ENCODE results near the gene PUSL1.

Gene PUSL1

GRCh38 chr1:1325288-1326074 is 17.1 kb downstream of the PUSL1 start:
- no peak for DNase-seq

- no peak for DNase-seq
Measured at GRCh38 chr1:1326075-1326605, 17.7 kb downstream of the PUSL1 start.

GRCh38 chr1:1327291-1327690 is 18.9 kb downstream of the PUSL1 start:
- no peak for DNase-seq

- no peak for DNase-seq
Measured at GRCh38 chr1:1328254-1328653, 19.9 kb downstream of the PUSL1 start.

- no peak for DNase-seq
Measured at GRCh38 chr1:1329304-1330210, 21.2 kb downstream of the PUSL1 start.

- DNase-seq, result no peak
Measured at GRCh38 chr1:1330366-1331067, 22.1 kb downstream of the PUSL1 start.

GRCh38 chr1:1331068-1331965 is 22.9 kb downstream of the PUSL1 start, which contains the start of gene TAS1R3:
Gene TAS1R3, plus strand, starts transcription at chr1:1331280. Its CDS starts 66 bp downstream, at chr1:1331346.
- DNase-seq, result no peak

- DNase-seq, result no peak
Measured at GRCh38 chr1:1332031-1332755, 23.8 kb downstream of the PUSL1 start.

- no peak for DNase-seq
Measured at GRCh38 chr1:1332774-1333480, 24.5 kb downstream of the PUSL1 start.

GRCh38 chr1:1333551-1334241 is 25.3 kb downstream of the PUSL1 start:
- no peak for DNase-seq

- no peak for DNase-seq
Measured at GRCh38 chr1:1334835-1335234, 26.4 kb downstream of the PUSL1 start.

- no peak for DNase-seq
Measured at GRCh38 chr1:1335283-1335682, 26.9 kb downstream of the PUSL1 start.

GRCh38 chr1:1335792-1336248 is 27.4 kb downstream of the PUSL1 start:
- DNase-seq, result no peak

GRCh38 chr1:1336446-1336845 is 28.0 kb downstream of the PUSL1 start:
- no peak for DNase-seq

GRCh38 chr1:1336931-1337792 is 28.8 kb downstream of the PUSL1 start:
- no peak for DNase-seq

- peak; percentile 37 for DNase-seq
Measured at GRCh38 chr1:1337793-1338147, 29.4 kb downstream of the PUSL1 start.

- no peak for DNase-seq
Measured at GRCh38 chr1:1338278-1338677, 29.9 kb downstream of the PUSL1 start.

- no peak for DNase-seq
Measured at GRCh38 chr1:1340185-1340584, 31.8 kb downstream of the PUSL1 start.

Data from activated CD4-positive, alpha-beta T cell treated with anti-CD3 and anti-CD28 coated beads, Interleukin-2, amount 50 U/mL, for 1 hour (primary cell).